ENCODE measurements around the gene TRAF4. TPM values are rescaled to one million over a fixed set of nuclear protein-coding genes. Genes with fewer than 3 reads are reported as not detected.
"Not testable (repeated sequence)": the region's sequence is repeated elsewhere in the genome, so short reads cannot be mapped to it uniquely, and the experiment has no call there.

The TRAF4 gene
- total RNA-seq, 4 donors from 2014 or later: 3.4 to 10.8 (median 4.7) TPM

- Histone ChIP-seq H3K9me3 (no peaks in the 10 kb centered on the region), H3K4me3 (no peak overlapping the region), H3K4me1 (no peaks in the 10 kb centered on the region), H3K36me3 (no peaks in the 10 kb centered on the region), H3K27me3 (no peaks in the 10 kb centered on the region), H3K27ac (no peak overlapping the region)
- WGBS, 2 donors (ENCODE audit: low coverage in 1 of 2): 82 to 85% methylated on average over 6 of the region's 10 CpGs
- no peak for ATAC-seq
- TF ChIP-seq POLR2A (IDR thresholded peaks at IDR 0.05): no peak
- no peak for TF ChIP-seq POLR2AphosphoS5 (IDR thresholded peaks at IDR 0.05)
- TF ChIP-seq EP300 (IDR thresholded peaks at IDR 0.05): no peak
- no peak for TF ChIP-seq CTCF (IDR thresholded peaks at IDR 0.05)
These were observed 9.0 kb upstream of the TRAF4 start for GRCh38 chr17:28734712-28735241.

GRCh38 chr17:28735242-28735722 lies 8.5 kb upstream of the TRAF4 start:
- ATAC-seq: no peak
- Histone ChIP-seq H3K27ac (no peak overlapping the region), H3K36me3 (no peaks in the 10 kb centered on the region), H3K9me3 (no peaks in the 10 kb centered on the region), H3K4me3 (no peak overlapping the region), H3K27me3 (no peaks in the 10 kb centered on the region), H3K4me1 (no peaks in the 10 kb centered on the region)
- WGBS, 2 donors (ENCODE audit: low coverage in 1 of 2): no CpG with 5 or more reads among the region's 5 CpGs
- no peak for TF ChIP-seq POLR2A (IDR thresholded peaks at IDR 0.05)
- no peak for TF ChIP-seq CTCF (IDR thresholded peaks at IDR 0.05)
- TF ChIP-seq POLR2AphosphoS5 (IDR thresholded peaks at IDR 0.05): no peak
- TF ChIP-seq EP300 (IDR thresholded peaks at IDR 0.05): no peak

- not testable (repeated sequence) for H3K27ac ChIP-seq
- 92% methylated on average over 2 of the region's 8 CpGs; no CpG with 5 or more reads in 1 of the 2 donors for WGBS, 2 donors (ENCODE audit: low coverage in 1 of 2)
These were observed 7.7 kb upstream of the TRAF4 start for GRCh38 chr17:28735913-28736769.

GRCh38 chr17:28737316-28737715 lies 6.5 kb upstream of the TRAF4 start:
- Histone ChIP-seq H3K27ac (no peak overlapping the region), H3K27me3 (no peaks in the 10 kb centered on the region), H3K4me1 (no peaks in the 10 kb centered on the region), H3K4me3 (no peak overlapping the region), H3K36me3 (no peaks in the 10 kb centered on the region), H3K9me3 (no peaks in the 10 kb centered on the region)
- 100% methylated on average over 2 of the region's 12 CpGs; no CpG with 5 or more reads in 1 of the 2 donors for WGBS, 2 donors (ENCODE audit: low coverage in 1 of 2)
- TF ChIP-seq POLR2A (IDR thresholded peaks at IDR 0.05) (no peak), EP300 (IDR thresholded peaks at IDR 0.05) (no peak), POLR2AphosphoS5 (IDR thresholded peaks at IDR 0.05) (no peak)
- ATAC-seq: no peak

More at GRCh38 chr17:28735913-28736769, 7.7 kb upstream of the TRAF4 start:
- not testable (repeated sequence) for H3K4me1 ChIP-seq, ATAC-seq, H3K36me3 ChIP-seq, H3K4me3 ChIP-seq, H3K27me3 ChIP-seq, H3K9me3 ChIP-seq

- H3K9me3 ChIP-seq: no peaks in the 10 kb centered on the region
- no peak overlapping the region for H3K27ac ChIP-seq
- 82 to 95% methylated on average over 4 to 8 of the region's 22 CpGs for WGBS, 2 donors (ENCODE audit: low coverage in 1 of 2)
- peaks cover 0 to 5% (median 0%) of the 10 kb centered on the region in 3 donors for H3K4me1 ChIP-seq
- no peak for ATAC-seq
- no peak for TF ChIP-seq POLR2A (IDR thresholded peaks at IDR 0.05)
- TF ChIP-seq EP300 (IDR thresholded peaks at IDR 0.05): no peak
- TF ChIP-seq POLR2AphosphoS5 (IDR thresholded peaks at IDR 0.05): no peak
- no peak for TF ChIP-seq CTCF (IDR thresholded peaks at IDR 0.05)
- no peaks in the 10 kb centered on the region for H3K36me3 ChIP-seq
- no peaks in the 10 kb centered on the region for H3K27me3 ChIP-seq
- no peak overlapping the region for H3K4me3 ChIP-seq
These were observed 5.8 kb upstream of the TRAF4 start for GRCh38 chr17:28737770-28738679.
